GM12892 (cell line): ENCODE results near the gene PCDHA6.
"Not testable (repeated sequence)": the region's sequence is repeated elsewhere in the genome, so short reads cannot be mapped to it uniquely, and the experiment has no call there.

Source experiments
- POLR2A ChIP-seq: IDR thresholded peaks from 2 replicates; pipeline ENCODE4 v1.6.1; 2011; ENCODE audit warnings: low read depth, low read length, control low read depth
- TAF1 ChIP-seq: IDR thresholded peaks from 2 replicates; pipeline ENCODE4 v1.6.1; 2011; ENCODE audit warnings: low read depth, mild to moderate bottlenecking, control low read depth, low read length, borderline replicate concordance

DNA sequence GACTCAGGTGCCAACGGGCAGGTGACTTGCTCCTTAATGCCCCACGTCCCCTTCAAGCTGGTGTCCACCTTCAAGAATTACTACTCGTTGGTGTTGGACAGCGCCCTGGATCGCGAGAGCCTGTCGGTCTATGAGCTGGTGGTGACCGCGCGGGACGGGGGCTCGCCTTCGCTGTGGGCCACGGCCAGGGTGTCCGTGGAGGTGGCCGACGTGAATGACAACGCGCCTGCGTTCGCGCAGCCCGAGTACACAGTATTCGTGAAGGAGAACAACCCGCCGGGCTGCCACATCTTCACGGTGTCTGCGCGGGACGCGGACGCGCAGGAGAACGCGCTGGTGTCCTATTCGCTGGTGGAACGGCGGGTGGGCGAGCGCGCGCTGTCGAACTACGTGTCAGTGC lies 40.3 kb upstream of the PCDHA6 start:
- not testable (repeated sequence) for TF ChIP-seq TAF1, POLR2A
